Measurements from ENCODE around the gene UMAD1. TPM values are rescaled to one million over a fixed set of nuclear protein-coding genes. Genes with fewer than 3 reads are reported as not detected.

The UMAD1 gene
- total RNA-seq (10 to 100 TPM; 11.1 to 20.7 (median 15.5) TPM), polyA plus RNA-seq (10 to 100 TPM in 2 of 3 donors, 1 to 10 TPM in 1; 8.7 to 51.1 (median 20.3) TPM)

DNA sequence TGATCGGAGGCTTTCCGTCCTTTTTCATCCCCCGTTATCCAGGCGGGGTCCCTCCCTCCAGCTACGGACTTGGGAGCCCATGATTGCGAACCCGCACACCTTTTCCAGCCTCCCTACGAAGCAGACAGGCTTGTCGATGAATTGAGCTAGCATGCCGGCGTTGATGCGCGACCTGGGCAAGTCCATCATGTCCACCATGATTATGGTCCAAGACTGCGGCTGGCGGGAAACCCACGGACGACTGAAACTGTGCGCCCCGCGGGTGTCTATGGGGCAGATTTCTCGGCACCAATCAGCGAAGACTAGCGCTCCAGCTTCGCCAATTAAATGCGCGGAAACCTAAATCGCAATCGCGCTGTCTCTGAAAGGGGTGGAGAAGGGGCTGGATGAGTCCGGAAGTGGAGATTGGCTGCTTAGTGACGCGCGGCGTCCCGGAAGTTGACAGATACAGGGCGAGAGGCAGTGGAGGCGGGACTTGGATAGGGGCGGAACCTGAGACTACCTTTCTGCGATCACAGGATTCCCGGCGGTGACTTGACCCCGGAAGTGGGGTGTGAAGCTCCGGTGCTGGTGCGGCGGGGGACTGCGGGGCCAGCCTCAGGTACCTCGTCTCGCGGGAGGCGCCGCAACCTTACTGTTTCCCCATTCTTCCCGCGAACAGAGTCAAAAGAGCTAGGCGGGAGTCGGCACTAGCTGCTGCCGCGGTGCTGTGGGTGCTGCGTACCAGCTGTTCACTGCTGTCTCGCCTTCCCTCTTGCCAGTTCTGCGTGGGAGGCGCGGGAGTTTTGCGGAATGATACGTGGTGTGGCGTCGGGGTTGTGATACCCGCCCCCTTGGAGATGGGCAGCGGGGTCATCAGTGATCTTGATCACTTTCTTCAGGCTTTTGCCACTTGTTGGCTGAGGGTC is at the start of gene UMAD1:
UMAD1 (plus strand) TSS at position 532 of the 908 bp plus-strand sequence. CDS start 32,620 bp downstream, outside the sequence.
- Histone ChIP-seq H3K9me3 (no peaks in the 10 kb centered on the region), H3K27ac (peak within 1 kb of the TSS; percentile 79 to 92 (median 90)), H3K27me3 (no peaks in the 10 kb centered on the region), H3K4me3 (peak within 1 kb of the TSS; percentile 68 to 87 (median 78)), H3K36me3 (peaks cover 0 to 18% (median 0%) of the 10 kb centered on the region in 4 donors), H3K4me1 (peaks cover 0 to 22% (median 16%) of the 10 kb centered on the region in 4 donors)
- intact Hi-C loops (cut with DNase I) = loop anchor here (10.0 kb wide), 2 partner anchors 324 to 456 kb away; partner anchors contain the start of genes C1GALT1 and GLCCI1
- WGBS, 2 donors = 0 to 1% methylated on average over 68 of the region's 68 CpGs
- DNase-seq = peak; percentile 99
- TF ChIP-seq POLR2AphosphoS5 (IDR thresholded peaks at IDR 0.05) = peak; percentile 71 to 87 (median 83)
- TF ChIP-seq EP300 (IDR thresholded peaks at IDR 0.05) = no peak
- TF ChIP-seq POLR2A (IDR thresholded peaks at IDR 0.05) = peak; percentile 40 to 69
- TF ChIP-seq, protein P1, sequence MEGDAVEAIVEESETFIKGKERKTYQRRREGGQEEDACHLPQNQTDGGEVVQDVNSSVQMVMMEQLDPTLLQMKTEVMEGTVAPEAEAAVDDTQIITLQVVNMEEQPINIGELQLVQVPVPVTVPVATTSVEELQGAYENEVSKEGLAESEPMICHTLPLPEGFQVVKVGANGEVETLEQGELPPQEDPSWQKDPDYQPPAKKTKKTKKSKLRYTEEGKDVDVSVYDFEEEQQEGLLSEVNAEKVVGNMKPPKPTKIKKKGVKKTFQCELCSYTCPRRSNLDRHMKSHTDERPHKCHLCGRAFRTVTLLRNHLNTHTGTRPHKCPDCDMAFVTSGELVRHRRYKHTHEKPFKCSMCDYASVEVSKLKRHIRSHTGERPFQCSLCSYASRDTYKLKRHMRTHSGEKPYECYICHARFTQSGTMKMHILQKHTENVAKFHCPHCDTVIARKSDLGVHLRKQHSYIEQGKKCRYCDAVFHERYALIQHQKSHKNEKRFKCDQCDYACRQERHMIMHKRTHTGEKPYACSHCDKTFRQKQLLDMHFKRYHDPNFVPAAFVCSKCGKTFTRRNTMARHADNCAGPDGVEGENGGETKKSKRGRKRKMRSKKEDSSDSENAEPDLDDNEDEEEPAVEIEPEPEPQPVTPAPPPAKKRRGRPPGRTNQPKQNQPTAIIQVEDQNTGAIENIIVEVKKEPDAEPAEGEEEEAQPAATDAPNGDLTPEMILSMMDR (IDR thresholded peaks at IDR 0.05) = no peak

DNA sequence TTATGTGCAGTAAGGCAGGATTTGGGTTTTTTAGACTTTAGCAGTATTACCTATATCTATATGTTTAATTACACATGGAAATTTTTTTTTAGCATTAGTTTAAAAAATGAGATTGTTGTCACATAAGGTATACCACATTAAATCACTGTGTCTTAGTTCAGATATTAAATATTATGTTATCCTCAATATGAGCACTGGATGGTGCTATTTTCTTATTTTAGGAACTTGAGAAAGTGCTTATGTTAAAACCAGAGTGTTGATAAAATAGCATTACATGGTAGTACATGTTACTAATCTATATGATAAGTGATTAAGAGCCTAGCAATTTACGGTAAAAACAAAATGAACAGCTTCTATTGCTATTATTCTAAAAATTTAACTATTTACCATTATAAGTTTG is 45.1 kb upstream of the UMAD1 start:
- H3K27ac ChIP-seq = no peak overlapping the region
- no peak for DNase-seq
- H3K36me3 ChIP-seq = peaks cover 0 to 42% (median 0%) of the 10 kb centered on the region in 4 donors
- intact Hi-C loops (cut with DNase I) = loop anchor here (5.0 kb wide), 1 partner anchor 622 kb away; no protein-coding TSS in a partner anchor
- no peaks in the 10 kb centered on the region for H3K9me3 ChIP-seq
- TF ChIP-seq POLR2A (IDR thresholded peaks at IDR 0.05) = no peak
- TF ChIP-seq POLR2AphosphoS5 (IDR thresholded peaks at IDR 0.05) = no peak
- TF ChIP-seq EP300 (IDR thresholded peaks at IDR 0.05) = no peak
- TF ChIP-seq, protein P1 (IDR thresholded peaks at IDR 0.05) = peak in 2 of 4 experiments; percentile 24 to 34
- H3K27me3 ChIP-seq = no peaks in the 10 kb centered on the region
- WGBS, 2 donors = 90 to 92% methylated on average over 1 of the region's 1 CpG
- no peak overlapping the region for H3K4me3 ChIP-seq
- no peaks in the 10 kb centered on the region for H3K4me1 ChIP-seq

DNA sequence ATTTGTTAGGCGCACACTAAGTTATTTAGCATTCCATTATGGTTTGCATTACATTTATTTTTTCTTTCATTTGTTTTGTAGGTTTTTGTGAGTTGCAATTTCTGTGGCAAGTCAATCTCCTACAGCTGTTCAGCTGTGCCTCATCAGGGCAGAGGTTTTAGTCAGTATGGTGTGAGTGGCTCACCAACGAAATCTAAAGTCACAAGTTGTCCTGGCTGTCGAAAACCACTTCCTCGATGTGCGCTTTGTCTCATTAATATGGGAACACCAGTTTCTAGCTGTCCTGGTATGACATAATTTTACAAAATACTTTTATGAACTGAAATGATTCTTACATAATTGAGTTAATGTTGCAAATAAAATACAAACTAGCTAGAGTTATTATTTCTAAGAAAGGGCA is 44.4 kb upstream of the UMAD1 start:
- Histone ChIP-seq H3K9me3 (no peaks in the 10 kb centered on the region), H3K27me3 (no peaks in the 10 kb centered on the region), H3K4me1 (no peaks in the 10 kb centered on the region), H3K27ac (no peak overlapping the region), H3K4me3 (no peak overlapping the region), H3K36me3 (peaks cover 0 to 38% (median 0%) of the 10 kb centered on the region in 4 donors)
- TF ChIP-seq EP300 (IDR thresholded peaks at IDR 0.05) (no peak), POLR2A (IDR thresholded peaks at IDR 0.05) (no peak)
- intact Hi-C loops (cut with DNase I) = loop anchor here (5.0 kb wide), 1 partner anchor 621 kb away; no protein-coding TSS in a partner anchor
- 79 to 87% methylated on average over 5 of the region's 5 CpGs for WGBS, 2 donors
- no peak for DNase-seq

DNA sequence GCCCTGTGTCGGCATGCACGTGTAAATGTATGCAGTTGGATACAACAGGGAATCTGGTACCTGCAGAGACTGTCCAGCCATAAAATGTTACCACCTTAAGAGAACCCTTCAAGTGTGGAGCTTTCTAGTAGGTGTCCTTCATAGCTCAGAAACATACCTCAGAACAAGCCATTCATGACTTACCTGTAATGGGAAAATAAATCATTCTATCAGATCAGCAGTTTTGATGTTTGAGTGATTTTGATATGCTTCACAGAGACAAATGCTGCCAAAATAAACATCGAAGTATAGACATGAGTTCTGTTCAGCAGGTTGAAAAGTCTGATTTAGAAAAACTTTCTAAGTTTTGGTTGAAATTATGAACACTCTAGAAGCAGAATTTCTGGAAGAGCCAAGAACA is 33.5 kb upstream of the UMAD1 start:
- no peak for DNase-seq
- peaks cover 0 to 41% (median 3%) of the 10 kb centered on the region in 4 donors for H3K36me3 ChIP-seq
- no peaks in the 10 kb centered on the region for H3K9me3 ChIP-seq
- H3K27ac ChIP-seq = no peak overlapping the region
- no peak overlapping the region for H3K4me3 ChIP-seq
- intact Hi-C loops (cut with DNase I) = no loop called here
- TF ChIP-seq EP300 (IDR thresholded peaks at IDR 0.05) = no peak
- TF ChIP-seq POLR2AphosphoS5 (IDR thresholded peaks at IDR 0.05) = no peak
- no peak for TF ChIP-seq POLR2A (IDR thresholded peaks at IDR 0.05)
- TF ChIP-seq, protein P1 (IDR thresholded peaks at IDR 0.05) = no peak
- 61 to 76% methylated on average over 3 of the region's 3 CpGs for WGBS, 2 donors
- no peaks in the 10 kb centered on the region for H3K4me1 ChIP-seq
- H3K27me3 ChIP-seq = no peaks in the 10 kb centered on the region

DNA sequence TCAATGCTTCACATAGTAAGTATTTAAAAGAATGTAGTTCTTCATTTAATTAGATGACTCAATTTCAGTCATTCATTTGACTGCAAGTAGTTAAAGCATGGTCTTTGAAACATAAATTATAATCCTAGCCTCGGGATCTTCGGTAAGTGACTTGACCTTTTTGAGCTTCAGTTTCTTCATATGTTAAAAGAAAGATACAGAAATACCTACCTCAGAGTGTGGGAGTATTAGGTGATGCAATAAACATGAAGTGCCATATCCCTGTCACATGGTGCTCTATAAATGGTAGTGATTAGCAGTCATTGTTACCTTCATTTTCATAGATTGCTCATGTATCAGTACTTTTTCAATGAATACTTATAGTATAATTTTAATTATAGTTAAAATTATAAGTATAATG is 31.2 kb upstream of the UMAD1 start:
- Histone ChIP-seq H3K9me3 (no peaks in the 10 kb centered on the region), H3K27ac (no peak overlapping the region), H3K4me1 (no peaks in the 10 kb centered on the region), H3K36me3 (peaks cover 0 to 41% (median 3%) of the 10 kb centered on the region in 4 donors), H3K27me3 (no peaks in the 10 kb centered on the region), H3K4me3 (no peak overlapping the region)
- no peak for DNase-seq
- 93 to 94% methylated on average over 2 of the region's 2 CpGs for WGBS, 2 donors
- intact Hi-C loops (cut with DNase I) = no loop called here
- TF ChIP-seq POLR2AphosphoS5 (IDR thresholded peaks at IDR 0.05) = no peak
- no peak for TF ChIP-seq POLR2A (IDR thresholded peaks at IDR 0.05)
- TF ChIP-seq, protein P1 (IDR thresholded peaks at IDR 0.05) = no peak
- no peak for TF ChIP-seq EP300 (IDR thresholded peaks at IDR 0.05)

Measured in sigmoid colon (tissue), 7 donors.